NOMO-1 treated with DMSO at 0.1 percent for 48 hours (cell line): ENCODE results near the gene STARD7.

Source experiments
- DNase-seq: peaks from one replicate; lab custom pipeline; 2025; ENCODE audit not compliant: unreplicated experiment; lab: John Stamatoyannopoulos, UW

The STARD7 gene

DNA sequence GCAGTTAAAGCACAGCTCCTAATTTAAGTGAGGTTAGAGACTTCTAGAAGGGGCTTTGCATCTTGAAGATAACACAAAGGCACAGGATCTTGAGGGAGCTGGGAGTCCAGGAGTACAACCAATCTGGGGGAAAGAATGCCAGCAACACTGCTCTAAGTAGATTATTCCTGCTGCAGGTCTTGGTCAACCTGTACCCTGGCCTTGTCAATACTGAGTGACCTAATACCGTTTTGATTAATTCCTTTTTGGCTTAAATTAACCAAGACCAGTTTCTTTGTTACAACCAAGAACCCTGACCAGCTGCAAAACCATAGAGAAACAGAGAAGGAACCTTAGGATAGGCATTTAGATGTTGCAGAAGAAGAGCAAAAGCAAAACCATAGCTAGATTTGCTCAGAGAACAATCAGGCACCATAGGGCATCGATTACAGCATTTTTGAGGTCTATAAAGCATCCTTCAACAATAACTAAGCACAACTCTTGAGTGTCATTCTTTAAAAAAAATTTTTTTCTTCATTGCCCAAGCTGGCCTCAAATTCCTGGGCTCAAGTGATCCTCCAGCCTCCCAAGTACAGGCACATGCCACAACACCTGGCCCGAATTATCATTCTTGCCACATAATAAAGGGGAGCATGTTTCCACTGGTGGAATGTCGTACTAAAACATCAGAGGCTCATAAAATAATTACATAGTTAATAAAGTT, 6.3 kb downstream of the STARD7 start:
- DNase-seq = no peak

DNA sequence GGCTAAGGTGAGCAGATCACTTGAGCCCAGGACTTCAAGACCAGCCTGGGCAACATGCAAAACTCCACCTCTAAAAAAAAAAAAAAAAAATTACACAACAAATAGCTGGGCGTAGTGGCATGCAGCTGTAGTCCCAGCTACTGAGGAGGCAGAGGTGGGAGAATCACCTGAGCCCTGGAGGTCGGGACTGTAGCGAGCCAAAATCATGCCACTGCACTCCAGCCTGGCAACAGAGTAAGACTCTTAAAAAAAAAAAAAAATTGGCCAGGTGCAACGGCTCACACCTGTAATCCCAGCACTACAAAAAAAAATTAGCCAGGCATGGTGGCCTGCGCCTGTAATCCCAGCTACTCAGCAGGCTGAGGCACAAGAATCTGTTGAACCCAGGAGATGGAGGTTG, 7.3 kb downstream of the STARD7 start:
- no peak for DNase-seq

DNA sequence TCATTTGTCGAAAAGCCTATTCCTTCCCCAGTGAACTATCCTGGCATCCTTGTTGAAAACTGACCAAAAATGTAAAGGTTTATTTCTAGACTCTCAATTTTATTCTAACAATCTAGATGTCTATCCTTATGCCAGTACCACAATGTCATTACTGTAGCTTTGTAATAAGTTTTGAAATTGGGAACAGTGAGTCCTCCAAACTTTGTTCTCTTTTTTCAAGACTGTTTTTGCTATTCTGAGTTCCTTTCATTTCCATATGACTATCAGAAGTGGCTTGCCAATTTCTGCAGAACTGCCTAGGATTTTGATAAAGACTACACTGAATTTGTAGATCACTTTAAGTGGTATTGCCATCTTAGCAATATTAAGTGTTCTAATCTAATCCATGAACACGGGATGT, 9.7 kb downstream of the STARD7 start:
- peak; percentile 27 for DNase-seq

DNA sequence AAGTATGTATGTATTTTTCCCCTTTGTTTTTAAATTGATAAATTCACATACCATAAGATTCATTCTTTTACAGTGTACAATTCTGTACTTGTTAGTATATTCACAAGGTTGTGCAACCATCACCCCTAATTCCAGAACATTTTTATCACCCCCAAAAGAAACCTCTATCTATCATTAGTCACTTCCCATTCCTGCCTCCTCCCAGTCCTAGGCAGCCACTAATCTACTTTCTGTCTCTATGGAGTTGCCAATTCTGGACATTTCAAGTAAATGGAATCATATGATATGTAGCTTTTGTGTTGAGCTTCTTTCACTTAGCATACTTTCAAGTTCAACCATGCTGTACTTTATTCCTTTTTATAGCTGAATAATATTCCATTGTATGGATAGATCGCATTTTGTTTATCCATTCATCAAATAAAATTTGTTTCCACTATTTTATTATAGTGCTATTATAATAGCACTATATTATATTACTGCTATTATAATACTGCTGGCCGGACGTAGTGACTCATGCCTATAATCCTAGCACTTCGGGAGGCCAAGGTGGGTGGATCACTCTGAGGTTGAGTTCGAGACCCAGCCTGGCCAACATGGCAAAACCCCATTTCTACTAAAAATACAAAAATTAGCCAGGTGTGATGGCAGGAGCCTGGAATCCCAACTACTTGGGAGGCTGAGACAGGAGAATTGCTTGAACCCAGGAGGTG, 10.9 kb downstream of the STARD7 start:
- DNase-seq = no peak

DNA sequence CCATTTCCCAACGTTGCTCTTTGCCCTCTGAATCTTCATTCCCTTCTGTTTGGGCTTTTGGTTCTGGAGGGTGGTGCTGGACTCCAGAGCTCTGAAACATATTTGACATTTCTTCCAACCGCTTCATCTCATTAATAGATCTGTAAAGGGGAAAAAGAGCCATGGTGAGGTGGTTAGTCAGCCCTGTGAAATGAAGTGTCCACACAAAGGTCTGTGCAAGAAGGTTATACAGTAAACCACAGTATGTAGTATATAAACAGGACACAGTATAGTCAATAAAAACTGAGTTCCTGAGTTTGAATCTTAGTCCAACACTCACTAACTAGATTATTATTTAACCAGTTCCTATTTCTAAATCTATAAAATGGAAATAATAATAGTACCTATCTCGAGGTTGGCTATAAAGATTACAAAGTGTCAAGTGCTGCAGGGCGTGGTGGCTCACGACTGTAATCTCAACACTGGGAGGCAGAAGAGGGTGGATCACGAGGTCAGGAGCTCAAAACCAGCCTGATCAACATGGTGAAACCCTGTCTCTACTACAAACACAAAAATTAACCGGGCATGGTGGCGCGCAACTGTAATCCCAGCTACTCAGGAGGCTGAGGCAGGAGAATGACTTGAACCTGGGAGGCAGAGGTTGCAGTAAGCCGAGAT, 13.1 kb downstream of the STARD7 start:
- no peak for DNase-seq

DNA sequence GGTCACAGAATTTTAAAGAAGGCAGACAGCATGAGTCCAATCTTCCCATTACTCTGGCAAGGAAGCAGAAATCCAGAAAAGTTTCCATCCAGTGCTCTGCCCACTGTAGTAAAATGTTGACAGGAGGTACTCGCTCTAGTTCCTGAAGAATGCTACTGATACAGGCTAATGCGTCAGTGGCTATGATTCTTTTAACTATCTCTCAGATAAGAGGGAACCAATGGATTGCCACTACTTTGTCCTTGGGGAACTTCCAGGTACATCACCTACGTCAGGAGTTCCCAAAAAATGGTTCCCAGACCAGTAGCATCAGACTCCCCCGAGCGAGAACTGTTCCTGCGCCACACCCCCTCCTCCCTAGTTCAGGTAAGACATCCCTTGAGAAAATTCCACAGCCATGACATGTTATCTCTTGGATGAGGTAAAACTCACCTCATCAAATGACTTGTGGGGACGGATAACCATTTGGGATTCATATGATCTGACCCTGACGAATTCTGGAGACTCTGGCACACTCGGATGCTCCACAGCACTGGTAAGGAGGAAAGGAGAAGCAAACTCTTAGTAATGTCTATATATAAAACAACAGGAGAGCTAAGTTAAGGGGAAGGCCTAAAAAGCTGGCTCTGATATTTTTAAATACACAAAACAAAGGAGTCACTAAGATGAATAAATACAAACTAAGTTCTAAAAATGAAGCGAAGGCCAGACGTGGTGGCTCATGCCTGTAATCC, 16.5 kb downstream of the STARD7 start:
- DNase-seq = no peak

DNA sequence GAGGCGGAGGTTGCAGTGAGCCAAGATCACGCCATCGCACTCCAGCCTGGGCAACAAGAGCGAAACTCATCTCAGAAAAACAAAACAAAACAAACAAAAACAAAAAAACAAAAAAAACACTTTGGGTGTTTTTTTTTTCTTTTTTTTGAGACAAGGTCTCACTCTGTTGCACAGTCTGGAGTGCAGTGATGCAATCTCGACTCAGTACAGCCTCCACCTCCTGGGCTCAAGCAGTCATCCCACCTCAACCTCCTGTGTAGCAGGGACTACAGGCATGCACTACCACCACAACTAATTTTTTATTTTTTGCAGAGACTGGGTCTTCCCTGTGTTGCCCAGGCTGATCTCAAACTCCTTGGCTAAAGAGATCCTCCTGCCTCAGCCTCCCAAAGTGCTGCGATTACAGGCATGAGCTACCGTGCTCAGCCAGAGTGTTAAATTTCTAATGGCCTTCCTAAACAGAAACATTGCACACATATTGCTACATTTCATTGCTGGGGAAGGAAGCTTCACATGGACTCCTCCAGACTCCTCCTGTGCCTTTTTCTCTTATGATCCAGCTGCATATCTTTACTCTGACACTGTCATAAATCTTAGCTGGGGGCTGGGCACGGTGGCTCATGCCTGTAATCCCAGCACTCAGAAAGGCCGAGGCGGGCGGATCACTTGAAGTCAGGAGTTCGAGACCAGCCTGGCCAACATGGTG, 19.7 kb downstream of the STARD7 start:
- DNase-seq = no peak

DNA sequence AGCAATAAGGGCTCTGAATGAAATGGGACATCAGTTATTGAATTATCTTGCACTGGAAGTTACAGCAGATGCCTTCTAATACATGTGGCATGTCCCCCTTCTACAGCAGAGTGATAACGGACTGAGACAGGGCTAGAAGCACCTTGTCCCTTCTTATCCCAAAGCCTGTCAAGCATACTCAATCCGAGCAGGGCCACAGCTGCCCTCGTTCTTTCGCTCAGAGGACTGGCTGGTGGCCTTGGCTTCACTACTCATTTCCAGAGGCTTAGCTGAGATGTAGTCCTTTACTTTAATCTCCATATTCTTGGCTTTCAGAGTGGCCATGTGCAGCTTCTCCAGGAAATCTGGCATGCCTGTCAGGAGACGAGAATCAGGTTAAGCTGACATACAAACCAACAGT, 22.1 kb downstream of the STARD7 start:
- no peak for DNase-seq

DNA sequence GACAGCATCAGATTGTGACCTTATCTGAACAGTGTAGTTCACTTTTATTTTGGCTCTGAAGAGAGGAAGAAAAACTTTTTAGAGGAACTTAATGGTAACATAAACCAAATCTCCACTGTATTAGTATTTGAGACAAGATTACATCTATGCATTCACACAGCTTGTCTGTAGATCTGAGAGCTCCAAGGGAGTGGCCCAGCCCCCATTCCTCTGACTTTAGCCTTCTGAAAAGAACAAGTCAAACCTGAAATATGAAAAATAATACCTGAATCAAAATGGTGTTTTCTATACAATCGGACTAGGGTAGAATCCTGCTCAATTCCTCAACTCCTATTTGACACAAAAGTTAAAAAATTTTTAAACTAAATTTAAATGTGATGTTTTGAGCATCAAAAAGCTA, 23.1 kb downstream of the STARD7 start:
- DNase-seq = no peak

DNA sequence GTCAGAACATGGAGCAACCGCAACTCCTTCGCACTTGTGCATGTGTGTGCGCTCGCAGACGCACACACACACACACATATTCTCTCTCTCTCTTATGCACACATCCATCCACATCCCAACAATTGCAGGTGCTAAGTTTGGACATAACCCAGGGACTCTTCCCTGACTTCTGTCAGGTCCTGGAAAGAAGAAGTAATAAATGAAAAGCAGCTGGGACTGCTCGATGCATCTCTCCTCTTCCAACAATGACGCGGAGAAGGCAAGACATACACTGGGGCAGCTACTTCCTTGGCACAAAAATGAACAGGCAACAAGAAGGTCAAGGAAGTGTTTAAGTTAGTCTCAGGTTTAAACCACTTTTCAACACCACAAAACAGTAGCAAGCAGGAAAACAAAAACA, 23.6 kb downstream of the STARD7 start:
- no peak for DNase-seq

DNA sequence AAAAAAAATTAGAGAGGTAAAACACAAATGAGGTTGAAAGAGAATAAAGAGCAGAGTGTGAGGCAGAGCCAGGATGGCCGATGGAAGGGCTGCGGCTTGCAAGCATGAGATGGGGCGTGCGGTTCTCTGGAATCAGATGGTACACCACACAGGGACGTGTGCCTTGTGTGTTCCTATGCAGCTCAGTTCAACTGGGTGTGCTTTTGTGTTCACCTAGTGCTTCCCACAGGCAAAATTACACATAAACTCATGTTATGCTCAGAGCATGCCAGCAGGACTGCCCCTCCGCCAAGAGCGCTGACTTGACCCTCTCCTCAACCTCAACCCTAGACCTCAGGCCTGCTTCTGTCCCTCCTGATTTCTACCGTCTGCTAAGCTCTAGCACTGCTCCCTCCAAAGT, 24.4 kb downstream of the STARD7 start:
- DNase-seq = no peak

DNA sequence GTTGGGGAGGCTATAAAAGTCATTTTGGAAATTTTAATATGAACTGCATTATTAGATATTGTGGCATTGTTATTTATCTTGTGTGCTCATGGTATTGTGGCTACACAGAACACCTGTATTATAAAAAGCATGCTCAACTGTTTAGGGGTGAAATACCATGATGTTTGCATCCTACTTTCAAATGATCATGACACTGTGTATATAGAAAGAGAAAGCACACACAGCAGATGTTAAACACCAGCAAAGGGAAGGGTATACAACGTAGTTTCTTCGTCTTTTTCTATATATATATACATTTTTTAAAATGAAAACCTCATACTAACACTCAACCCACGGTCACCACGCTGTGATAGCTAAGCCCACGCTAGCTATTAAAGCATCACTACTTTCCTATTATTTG, 27.1 kb downstream of the STARD7 start:
- DNase-seq = no peak

DNA sequence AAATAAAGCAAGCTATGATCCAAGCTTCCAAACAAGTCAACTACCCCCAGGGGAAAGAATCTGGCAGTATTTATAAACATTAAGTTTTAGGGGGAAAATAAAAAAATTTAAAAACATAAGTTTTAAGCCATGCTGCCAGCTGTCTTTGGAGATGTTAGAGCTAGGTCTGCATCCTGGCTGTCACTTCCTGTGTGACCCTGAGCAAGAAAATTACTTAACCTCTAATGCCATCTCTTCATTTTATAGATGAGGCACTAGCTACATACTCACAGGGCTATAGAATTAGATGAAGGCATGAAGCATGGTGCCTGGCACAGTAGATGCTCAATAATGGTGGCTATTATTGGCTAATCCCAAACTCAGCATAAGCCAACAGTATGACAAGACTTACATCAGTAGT, 28.1 kb downstream of the STARD7 start:
- DNase-seq = no peak

DNA sequence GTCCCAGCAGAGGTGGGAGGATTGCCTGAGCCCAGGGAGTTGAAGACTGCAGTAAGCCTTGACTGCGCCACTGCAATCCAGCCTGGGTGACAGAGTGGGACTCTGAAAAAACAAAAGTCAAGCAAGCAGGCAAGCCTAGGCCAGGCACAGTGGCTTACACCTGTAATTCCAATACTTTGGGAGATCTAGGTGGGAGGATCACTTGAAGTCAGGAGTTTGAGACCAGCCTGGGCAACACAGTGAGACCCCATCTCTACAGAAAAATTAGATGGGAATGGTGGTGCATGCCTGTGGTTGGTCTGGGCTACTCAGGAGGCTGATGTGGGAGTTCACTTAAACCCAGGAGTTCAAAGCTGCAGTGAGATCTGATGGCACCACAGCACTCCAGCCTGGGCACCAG, 28.6 kb downstream of the STARD7 start:
- no peak for DNase-seq

DNA sequence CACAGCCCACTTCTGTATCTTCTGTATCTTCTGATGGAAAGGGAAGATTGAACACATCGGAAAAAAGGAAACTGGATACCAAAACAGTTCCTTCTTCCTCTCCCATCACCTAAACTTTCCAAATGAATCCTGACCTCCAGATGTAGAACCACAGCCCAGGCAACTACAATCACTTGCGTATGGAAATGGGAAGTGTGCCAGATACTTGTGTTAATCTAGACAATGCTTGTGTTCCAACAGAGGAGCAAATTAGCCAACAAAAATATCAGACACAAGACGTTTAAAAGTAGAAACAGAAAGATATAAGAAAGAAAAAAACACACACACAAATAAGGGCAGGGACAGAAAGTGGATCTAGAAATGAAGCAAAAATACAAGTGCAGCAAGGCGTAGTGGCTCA, 32.0 kb downstream of the STARD7 start:
- no peak for DNase-seq

DNA sequence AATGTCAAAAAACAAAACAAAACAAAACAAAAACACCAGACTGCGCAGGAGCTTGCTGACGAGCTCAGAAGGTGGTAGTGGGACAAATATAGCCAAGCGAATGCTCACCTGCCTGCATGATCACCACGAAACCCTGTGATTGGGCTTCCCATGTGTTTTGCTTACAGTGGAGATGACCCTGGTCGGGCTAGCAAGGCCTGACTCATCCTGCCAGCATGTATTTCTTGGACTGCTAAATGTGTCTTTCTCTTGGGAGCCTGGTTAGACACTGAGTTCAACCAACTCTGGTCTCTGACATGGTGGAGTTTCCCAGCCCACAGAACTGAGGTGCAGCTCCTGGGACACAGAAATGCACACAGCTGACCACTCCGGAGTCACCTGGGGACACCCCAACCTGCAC, 32.7 kb downstream of the STARD7 start:
- DNase-seq = no peak

DNA sequence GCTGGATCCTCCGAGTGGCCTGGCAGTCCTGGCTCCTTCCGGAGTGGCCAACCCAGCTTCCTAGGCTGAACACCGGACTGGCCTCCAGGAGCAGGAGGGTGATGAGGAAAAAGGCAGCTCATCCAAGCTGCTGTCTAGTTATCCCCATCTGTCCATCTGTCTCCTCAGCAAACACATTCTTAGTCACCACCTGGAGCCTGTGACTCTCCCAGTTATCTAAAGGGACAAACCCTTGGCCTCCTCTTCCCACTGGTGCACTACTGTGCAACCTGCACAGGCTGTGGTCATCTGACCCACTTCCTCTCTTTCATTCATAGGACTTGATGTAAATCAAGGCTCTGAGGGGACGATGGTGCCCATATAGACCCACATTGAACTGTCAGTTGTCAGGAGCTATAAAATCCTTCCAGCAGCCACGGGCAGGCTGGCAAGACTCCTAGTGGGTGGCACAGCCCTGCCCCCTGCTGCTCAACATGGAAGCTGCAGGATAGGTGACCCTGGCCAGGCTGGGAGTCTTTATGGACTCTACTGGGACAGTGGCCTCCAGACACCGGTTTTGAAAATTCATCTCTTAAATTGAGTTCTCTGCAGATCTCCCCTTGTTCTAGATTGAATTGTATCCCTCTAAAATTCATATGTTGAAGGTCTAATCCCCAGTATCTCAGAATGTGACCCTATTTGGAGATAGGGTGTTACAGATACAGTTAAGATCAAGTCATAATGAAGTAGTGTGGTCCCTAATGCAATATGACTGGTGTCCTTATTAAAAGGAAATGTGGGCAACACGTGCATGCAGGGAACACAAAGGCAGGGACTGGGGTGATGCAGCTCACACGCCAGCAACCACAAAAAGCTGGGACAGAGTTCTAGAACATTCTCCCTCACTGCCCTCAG, 34.1 kb downstream of the STARD7 start:
- DNase-seq = peak; percentile 59

DNA sequence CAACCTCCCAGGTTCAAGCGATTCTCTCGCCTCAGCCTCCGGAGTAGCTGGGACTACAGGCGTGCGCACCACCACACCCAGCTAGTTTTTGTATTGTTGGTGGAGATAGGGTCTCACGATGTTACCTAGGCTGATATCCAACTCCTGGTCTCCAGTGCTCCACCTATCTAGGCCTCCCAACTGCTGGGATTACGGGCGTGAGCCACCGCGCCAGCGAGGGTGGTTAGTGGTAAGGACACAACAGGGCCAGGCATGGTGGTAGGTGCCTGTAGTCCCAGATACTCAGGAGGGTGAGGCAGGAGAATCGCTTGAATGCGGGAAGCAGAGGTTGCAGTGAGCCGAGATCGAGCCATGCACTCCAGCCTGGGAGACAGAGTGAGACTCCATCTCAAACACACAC, 36.8 kb downstream of the STARD7 start:
- DNase-seq = no peak

DNA sequence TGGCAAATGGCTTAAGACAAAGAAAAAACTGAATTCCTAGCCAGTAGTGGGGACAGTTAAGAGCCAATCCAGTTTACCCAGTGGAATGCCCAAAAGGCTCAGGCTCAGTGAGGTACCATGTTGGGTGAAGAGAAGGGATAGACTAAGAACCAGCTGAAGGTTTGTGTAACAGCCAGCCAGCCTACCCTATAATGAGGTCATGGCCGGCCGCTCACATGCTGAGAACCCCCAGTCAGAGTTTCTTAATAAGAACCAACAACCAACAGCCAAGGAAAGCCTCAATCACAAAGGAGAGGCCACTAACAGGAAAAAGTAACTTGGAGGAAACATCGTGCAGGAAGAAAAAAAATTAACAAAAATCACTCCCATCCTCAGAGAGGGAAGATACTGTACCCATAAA, 38.0 kb downstream of the STARD7 start:
- DNase-seq = no peak

DNA sequence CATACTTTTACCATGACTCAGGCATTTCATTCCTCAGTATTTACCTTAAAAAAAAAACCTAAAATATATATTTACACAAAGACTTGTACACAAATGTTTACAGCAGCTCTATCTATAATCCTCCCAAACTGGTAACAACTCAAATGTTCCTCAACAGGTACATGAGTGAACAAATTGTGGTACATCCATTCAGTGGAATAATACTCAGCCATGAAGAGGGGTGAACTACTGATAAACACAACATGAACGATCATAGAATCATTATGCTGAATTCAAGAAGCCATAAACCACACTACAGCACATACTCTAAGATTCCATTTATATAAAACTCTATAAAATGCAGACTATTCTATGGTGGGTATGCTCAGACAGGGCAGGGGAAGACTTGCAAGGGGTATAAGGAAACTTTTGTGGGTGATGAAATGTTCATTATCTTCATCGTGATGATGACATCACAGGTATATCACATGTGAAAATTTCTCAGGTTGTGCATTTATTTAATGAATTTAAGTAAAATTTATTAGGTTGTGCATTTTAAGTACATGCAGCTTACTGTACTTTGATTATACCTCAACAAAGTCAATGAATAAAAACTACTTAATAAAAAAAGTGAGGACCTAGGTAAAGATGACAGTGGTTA, 38.6 kb downstream of the STARD7 start:
- DNase-seq = no peak
